Type B pancreatic cell (in vitro differentiated cells): ENCODE results near the gene TFDP2. TPM values are rescaled to one million over a fixed set of nuclear protein-coding genes. Genes with fewer than 3 reads are reported as not detected.
"Not testable (repeated sequence)": the region's sequence is repeated elsewhere in the genome, so short reads cannot be mapped to it uniquely, and the experiment has no call there.

Source experiments
- DNase-seq: peaks from one replicate; pipeline ENCODE4 v3.0.0; 2021; ENCODE audit warnings: mixed read lengths; ENCODE audit not compliant: unreplicated experiment; ENCODE audit errors: extremely low spot score
- H3K27ac Mint-ChIP-seq: 2 replicates; pipeline ENCODE4 v1.8.0; 2021; ENCODE audit warnings: mild to moderate bottlenecking, mixed read lengths
- H3K27me3 Mint-ChIP-seq: 2 replicates; pipeline ENCODE4 v1.8.0; 2021; ENCODE audit warnings: mixed read lengths
- H3K36me3 Mint-ChIP-seq: 2 replicates; pipeline ENCODE4 v1.8.0; 2021; ENCODE audit warnings: mixed read lengths
- H3K4me1 Mint-ChIP-seq: one replicate; pipeline ENCODE4 v1.8.0; 2021; ENCODE audit warnings: mixed read lengths; ENCODE audit not compliant: unreplicated experiment
- H3K4me3 Mint-ChIP-seq: 2 replicates; pipeline ENCODE4 v1.8.0; 2021; ENCODE audit warnings: mild to moderate bottlenecking, mixed read lengths
- H3K9me3 Mint-ChIP-seq: 2 replicates; pipeline ENCODE4 v1.8.0; 2021; ENCODE audit warnings: mixed read lengths
- total RNA-seq: library from RNA; stranded (reverse); gene quantifications from 2 replicates; pipeline ENCODE4 v1.2.1, GENCODE V29; 2021; ENCODE audit warnings: low replicate concordance
- TF ChIP-seq, protein P1 (sequence below): fragments of 200-600 bp; sonication (generic); conservative IDR thresholded peaks from 2 replicates; pipeline ENCODE4 v1.5.0; 2021; ENCODE audit warnings: antibody characterized with exemption, mild to moderate bottlenecking

Gene TFDP2
- total RNA-seq, 1 donor from 2014 or later, result 80.9 TPM

DNA sequence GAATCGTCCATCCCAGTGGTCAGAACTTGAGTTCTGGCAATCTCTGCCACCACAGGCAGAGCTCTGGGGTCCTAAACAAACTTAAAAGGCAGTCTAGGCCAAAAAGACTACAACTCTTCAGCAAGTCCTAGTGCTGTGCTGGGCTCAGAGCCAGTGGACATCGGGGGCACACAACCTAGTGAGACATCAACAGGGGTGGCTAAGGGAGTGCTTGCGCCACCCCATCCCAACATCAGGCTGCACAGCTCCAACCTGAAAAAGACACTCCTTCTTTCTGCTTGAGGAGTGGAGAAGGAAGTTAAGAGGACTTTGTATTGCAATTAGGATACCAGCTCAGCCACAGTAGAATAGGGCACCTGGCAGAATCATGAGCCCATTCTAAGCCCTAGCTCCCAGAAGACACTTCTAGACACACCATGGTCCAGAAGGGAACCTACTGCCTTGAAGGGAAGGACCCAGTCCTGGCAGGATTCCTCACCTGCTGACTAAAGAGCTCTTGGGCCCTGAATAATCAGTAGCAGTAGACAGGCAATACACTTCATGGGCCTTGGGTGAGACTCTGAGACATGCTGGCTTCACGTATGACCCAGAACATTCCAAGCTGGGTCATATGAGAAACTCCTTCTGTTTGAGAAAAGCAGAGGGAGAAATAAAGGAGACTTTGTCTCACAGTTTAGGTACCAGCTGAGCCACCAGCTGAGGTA, 72.0 kb downstream of the TFDP2 start:
- Mint-ChIP-seq H3K9me3 (no peaks in the 10 kb centered on the region), H3K36me3 (peaks cover 11% of the 10 kb centered on the region), H3K27me3 (no peaks in the 10 kb centered on the region), H3K4me1 (no peaks in the 10 kb centered on the region), H3K4me3 (no peak overlapping the region), H3K27ac (no peak overlapping the region)
- no peak for DNase-seq
- TF ChIP-seq, protein P1, sequence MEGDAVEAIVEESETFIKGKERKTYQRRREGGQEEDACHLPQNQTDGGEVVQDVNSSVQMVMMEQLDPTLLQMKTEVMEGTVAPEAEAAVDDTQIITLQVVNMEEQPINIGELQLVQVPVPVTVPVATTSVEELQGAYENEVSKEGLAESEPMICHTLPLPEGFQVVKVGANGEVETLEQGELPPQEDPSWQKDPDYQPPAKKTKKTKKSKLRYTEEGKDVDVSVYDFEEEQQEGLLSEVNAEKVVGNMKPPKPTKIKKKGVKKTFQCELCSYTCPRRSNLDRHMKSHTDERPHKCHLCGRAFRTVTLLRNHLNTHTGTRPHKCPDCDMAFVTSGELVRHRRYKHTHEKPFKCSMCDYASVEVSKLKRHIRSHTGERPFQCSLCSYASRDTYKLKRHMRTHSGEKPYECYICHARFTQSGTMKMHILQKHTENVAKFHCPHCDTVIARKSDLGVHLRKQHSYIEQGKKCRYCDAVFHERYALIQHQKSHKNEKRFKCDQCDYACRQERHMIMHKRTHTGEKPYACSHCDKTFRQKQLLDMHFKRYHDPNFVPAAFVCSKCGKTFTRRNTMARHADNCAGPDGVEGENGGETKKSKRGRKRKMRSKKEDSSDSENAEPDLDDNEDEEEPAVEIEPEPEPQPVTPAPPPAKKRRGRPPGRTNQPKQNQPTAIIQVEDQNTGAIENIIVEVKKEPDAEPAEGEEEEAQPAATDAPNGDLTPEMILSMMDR, result no peak

DNA sequence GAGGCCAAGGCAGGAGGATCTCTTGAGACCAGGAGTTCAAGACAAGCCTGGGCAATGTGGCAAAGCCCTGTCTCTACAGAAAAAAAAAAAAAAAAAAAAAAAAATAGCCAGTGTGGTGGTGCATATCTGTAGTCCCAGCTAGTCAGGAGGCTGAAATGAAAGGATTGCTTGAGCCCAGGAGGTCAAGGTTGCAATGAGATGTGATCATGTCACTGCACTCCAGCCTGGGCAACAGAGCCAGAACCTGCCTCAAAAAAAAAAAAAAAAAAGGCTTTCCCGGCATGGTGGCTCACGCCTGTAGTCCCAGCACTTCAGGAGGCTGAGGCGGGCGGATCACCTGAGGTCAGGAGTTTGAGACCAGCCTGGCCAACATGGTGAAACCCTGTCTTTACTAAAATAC, 73.7 kb downstream of the TFDP2 start:
- H3K36me3 Mint-ChIP-seq, result peaks cover 11% of the 10 kb centered on the region
- not testable (repeated sequence) for H3K4me1 Mint-ChIP-seq, H3K4me3 Mint-ChIP-seq, H3K27ac Mint-ChIP-seq, H3K9me3 Mint-ChIP-seq, DNase-seq, H3K27me3 Mint-ChIP-seq

DNA sequence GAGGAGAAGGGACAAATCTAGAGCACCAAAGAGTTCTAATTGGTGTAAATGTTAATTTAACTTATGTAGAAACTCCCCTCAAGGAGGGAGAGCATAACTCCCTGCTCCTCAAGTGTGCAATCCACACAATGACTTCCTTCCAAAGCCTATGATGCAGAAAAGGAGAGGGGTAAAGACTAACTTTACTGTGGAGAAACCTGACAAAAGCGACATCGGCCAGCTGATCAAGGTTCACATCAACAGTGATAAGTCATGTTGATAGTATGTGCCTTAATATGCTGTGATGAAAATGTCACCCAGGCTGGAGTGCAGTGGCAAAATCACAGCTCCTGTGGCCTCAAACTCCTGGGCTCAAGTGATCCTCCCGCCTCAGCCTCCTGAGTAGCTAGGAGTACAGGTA, 76.5 kb downstream of the TFDP2 start:
- no peak overlapping the region for H3K4me3 Mint-ChIP-seq
- H3K27me3 Mint-ChIP-seq, result no peaks in the 10 kb centered on the region
- DNase-seq, result no peak
- no peak overlapping the region for H3K27ac Mint-ChIP-seq
- H3K36me3 Mint-ChIP-seq, result no peaks in the 10 kb centered on the region
- H3K9me3 Mint-ChIP-seq, result no peaks in the 10 kb centered on the region
- TF ChIP-seq, protein P1, result no peak
- H3K4me1 Mint-ChIP-seq, result no peaks in the 10 kb centered on the region

DNA sequence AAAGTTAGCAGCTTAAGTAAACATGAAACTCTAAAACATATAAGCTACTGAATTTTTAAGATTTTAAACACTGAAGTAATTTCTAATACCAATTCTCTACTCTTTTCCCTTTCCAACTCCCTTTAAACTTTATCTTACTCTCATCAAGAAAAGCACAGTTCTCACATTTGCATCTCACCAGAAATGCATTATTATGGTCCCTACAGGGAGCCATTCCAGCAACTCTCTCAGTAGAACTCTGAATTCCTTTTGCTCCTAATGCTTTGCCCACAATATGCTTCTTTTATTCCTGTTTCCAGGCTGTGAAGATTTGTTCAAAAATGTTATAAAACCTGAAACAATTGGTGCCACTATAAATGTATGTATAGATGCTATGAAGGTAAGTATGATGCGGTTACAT, 83.4 kb downstream of the TFDP2 start:
- Mint-ChIP-seq H3K36me3 (no peaks in the 10 kb centered on the region), H3K4me3 (no peak overlapping the region), H3K27me3 (no peaks in the 10 kb centered on the region), H3K9me3 (no peaks in the 10 kb centered on the region), H3K27ac (no peak overlapping the region), H3K4me1 (no peaks in the 10 kb centered on the region)
- no peak for DNase-seq
- TF ChIP-seq, protein P1, result no peak

DNA sequence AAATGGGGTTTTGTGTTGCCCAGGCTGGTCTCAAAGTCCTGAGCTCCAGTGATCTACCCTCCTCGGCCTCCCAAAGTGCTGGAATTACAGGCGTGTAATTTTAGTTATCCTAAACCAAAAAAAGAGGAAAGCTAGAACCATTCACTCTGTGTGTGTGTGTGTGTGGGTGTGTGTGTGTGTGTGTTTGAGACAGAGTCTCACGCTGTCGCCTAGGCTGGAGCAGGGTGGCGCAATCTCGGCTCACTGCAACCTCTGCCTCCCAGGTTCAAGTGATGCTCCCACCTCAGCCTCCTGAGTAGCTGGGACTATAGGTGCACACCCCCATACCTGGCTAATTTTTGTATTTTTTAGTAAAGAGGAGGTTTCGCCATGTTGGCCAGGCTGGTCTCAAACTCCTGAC, 84.0 kb downstream of the TFDP2 start:
- Mint-ChIP-seq H3K9me3 (no peaks in the 10 kb centered on the region), H3K27me3 (no peaks in the 10 kb centered on the region), H3K36me3 (no peaks in the 10 kb centered on the region), H3K27ac (no peak overlapping the region), H3K4me3 (no peak overlapping the region), H3K4me1 (no peaks in the 10 kb centered on the region)
- TF ChIP-seq, protein P1, result no peak
- DNase-seq, result no peak

DNA sequence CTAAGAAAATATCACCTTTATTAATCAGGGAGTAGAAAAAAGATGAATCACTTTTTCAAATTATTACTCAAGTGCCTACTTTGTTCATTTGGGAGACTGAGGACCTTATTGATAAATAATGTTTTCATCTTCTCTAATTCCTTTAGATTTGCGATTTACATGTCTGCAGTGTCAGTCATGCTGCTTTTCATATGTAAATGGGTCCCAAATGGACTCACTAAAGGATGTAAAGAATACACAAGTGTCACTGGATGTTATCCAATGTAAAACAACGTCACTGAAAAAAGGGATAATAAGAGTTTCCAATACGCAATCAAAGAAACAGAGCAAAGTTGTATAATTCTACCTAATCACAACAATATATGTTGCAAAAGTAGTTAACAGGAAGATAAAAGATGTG, 84.9 kb downstream of the TFDP2 start:
- DNase-seq, result no peak
- Mint-ChIP-seq H3K36me3 (no peaks in the 10 kb centered on the region), H3K27ac (no peak overlapping the region), H3K4me3 (no peak overlapping the region), H3K27me3 (no peaks in the 10 kb centered on the region), H3K4me1 (no peaks in the 10 kb centered on the region), H3K9me3 (no peaks in the 10 kb centered on the region)
- TF ChIP-seq, protein P1, result no peak
